Loucy (cell line): ENCODE measurements around the gene SMTNL2.

Experiments
- H2AFZ ChIP-seq: fragments of 200-600 bp; sonication (generic); 2 replicates; pipeline ENCODE4 v1.6.0; 2016; ENCODE audit warnings: antibody characterized with exemption, mild to moderate bottlenecking, low read length, moderate library complexity
- H3F3A ChIP-seq: fragments of 200-600 bp; 2 replicates; pipeline ENCODE4 v1.6.0; 2016; ENCODE audit warnings: antibody characterized with exemption, low read depth, mild to moderate bottlenecking
- H3K27me3 ChIP-seq: fragments of 200-600 bp; sonication (generic); 2 replicates; pipeline ENCODE4 v1.6.1; 2014; ENCODE audit warnings: low read length, mild to moderate bottlenecking; ENCODE audit not compliant: insufficient read depth, poor library complexity, severe bottlenecking
- H3K36me3 ChIP-seq: fragments of 200-600 bp; sonication (generic); 2 replicates; pipeline ENCODE4 v1.6.1; 2016; ENCODE audit warnings: low read length; ENCODE audit not compliant: insufficient read depth
- H3K4me1 ChIP-seq: fragments of 200-600 bp; sonication (generic); 2 replicates; pipeline ENCODE4 v1.5.1; 2014; ENCODE audit warnings: low read length, mild to moderate bottlenecking; ENCODE audit not compliant: insufficient read depth, poor library complexity, severe bottlenecking
- H3K4me2 ChIP-seq: fragments of 200-600 bp; sonication (generic); 2 replicates; pipeline ENCODE4 v1.6.0; 2014; ENCODE audit warnings: antibody characterized with exemption, low read length, low read depth, mild to moderate bottlenecking; ENCODE audit not compliant: poor library complexity, severe bottlenecking
- H3K4me3 ChIP-seq: fragments of 200-600 bp; sonication (generic); 2 replicates; pipeline ENCODE4 v1.5.1; 2014; ENCODE audit warnings: low read length, mild to moderate bottlenecking, mixed read lengths; ENCODE audit not compliant: poor library complexity, severe bottlenecking
- H3K79me2 ChIP-seq: fragments of 200-600 bp; sonication (generic); 2 replicates; pipeline ENCODE4 v1.6.1; 2014; ENCODE audit warnings: low read length; ENCODE audit not compliant: insufficient read depth
- H3K9ac ChIP-seq: fragments of 200-600 bp; sonication (generic); 2 replicates; pipeline ENCODE4 v1.6.0; 2014; ENCODE audit warnings: mild to moderate bottlenecking, low read depth, low read length, moderate library complexity; ENCODE audit not compliant: poor library complexity, severe bottlenecking
- H3K9me2 ChIP-seq: fragments of 200-600 bp; sonication (generic); replicated peaks from 2 replicates; pipeline ENCODE4 v1.6.1; 2016; ENCODE audit warnings: low read depth, low read length, mixed read lengths
- H3K9me3 ChIP-seq: fragments of 200-600 bp; sonication (generic); 2 replicates; pipeline ENCODE4 v1.6.1; 2014; ENCODE audit warnings: mild to moderate bottlenecking, antibody characterized with exemption, low read length, low read depth; ENCODE audit not compliant: insufficient read depth
- H4K20me1 ChIP-seq: fragments of 200-600 bp; sonication (generic); 2 replicates; pipeline ENCODE4 v1.6.0; 2014; ENCODE audit warnings: antibody characterized with exemption, low read length, mild to moderate bottlenecking; ENCODE audit not compliant: insufficient read depth, poor library complexity, severe bottlenecking
- EZH2phosphoT487 ChIP-seq: fragments of 200-600 bp; IDR thresholded peaks from 2 replicates; pipeline ENCODE4 v1.6.1; 2018; ENCODE audit warnings: antibody characterized with exemption, mild to moderate bottlenecking, moderate library complexity, borderline replicate concordance
- TF ChIP-seq, protein P1 (sequence below): fragments of 200-600 bp; sonication (generic); conservative IDR thresholded peaks from 2 replicates; pipeline ENCODE4 v1.5.1; 2014; ENCODE audit warnings: mild to moderate bottlenecking, antibody characterized with exemption, low read length

Gene SMTNL2

DNA sequence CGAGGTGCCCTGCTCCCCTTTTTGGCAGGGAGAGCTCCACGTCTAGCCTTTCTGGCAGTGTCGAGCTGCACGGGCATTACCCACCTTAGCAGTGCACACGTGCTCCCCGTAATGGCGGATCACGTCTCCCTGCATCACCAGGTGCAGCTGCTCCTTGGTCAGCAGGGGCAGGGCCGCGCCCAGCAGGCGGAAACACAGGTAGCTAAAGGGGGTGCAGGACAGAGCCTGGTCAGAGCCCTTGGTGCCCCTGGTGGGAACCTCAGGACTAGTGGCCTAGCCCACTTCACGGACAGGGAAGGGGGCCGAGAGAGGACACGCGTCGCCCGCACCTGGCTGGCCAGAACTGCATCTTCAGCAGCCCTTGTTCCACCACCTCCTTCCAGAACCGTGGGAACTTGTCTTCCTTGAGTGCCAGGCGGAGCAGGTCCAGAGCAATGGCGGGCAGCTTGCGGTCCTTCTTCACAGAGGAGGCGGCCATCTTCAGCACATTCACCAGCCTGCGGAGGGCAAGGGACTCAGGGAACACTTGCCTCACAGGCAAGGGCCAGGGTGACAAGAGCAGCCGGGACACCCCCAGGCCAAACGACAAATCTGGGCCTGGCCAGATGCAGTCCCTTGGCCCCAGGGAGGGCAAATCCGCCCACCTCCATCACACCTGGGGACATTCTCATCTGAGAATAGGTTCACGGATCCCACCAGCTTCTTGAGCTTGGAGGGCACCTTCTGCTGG lies 32.4 kb upstream of the SMTNL2 start:
- no peaks in the 10 kb centered on the region for H3F3A ChIP-seq
- H3K9me3 ChIP-seq, result no peaks in the 10 kb centered on the region
- H4K20me1 ChIP-seq, result peaks cover 8% of the 10 kb centered on the region
- no peak overlapping the region for H3K4me2 ChIP-seq
- no peaks in the 10 kb centered on the region for H3K9me2 ChIP-seq
- peaks cover 35% of the 10 kb centered on the region for H3K79me2 ChIP-seq
- TF ChIP-seq, protein P1, sequence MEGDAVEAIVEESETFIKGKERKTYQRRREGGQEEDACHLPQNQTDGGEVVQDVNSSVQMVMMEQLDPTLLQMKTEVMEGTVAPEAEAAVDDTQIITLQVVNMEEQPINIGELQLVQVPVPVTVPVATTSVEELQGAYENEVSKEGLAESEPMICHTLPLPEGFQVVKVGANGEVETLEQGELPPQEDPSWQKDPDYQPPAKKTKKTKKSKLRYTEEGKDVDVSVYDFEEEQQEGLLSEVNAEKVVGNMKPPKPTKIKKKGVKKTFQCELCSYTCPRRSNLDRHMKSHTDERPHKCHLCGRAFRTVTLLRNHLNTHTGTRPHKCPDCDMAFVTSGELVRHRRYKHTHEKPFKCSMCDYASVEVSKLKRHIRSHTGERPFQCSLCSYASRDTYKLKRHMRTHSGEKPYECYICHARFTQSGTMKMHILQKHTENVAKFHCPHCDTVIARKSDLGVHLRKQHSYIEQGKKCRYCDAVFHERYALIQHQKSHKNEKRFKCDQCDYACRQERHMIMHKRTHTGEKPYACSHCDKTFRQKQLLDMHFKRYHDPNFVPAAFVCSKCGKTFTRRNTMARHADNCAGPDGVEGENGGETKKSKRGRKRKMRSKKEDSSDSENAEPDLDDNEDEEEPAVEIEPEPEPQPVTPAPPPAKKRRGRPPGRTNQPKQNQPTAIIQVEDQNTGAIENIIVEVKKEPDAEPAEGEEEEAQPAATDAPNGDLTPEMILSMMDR, result no peak
- no peak for TF ChIP-seq EZH2phosphoT487
- peaks cover 29% of the 10 kb centered on the region for H3K4me1 ChIP-seq
- H3K27me3 ChIP-seq, result no peaks in the 10 kb centered on the region
- peaks cover 26% of the 10 kb centered on the region; the same call in 1 of the 2 replicates for H3K36me3 ChIP-seq
- H3K9ac ChIP-seq, result no peak overlapping the region
- H2AFZ ChIP-seq, result no peak overlapping the region
- no peak overlapping the region for H3K4me3 ChIP-seq

DNA sequence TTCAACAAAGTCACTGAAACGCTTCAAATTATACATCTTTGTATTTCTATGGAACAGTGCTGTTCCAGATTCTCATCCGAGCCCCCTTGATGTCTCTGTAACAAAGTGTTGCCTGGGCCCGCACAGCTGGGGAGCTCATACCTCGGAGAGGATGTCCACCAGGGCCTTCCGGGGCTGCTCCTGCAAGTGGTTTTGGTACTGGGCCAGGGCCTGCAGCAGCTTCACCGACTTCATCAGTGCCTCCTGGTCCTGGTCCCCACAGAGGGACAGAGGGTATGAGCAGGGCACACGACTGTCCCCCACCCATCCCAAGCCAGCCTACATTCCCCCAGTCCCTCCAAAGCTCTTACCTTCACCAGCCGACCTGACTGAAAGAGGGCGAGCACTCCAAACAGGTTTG lies 30.7 kb upstream of the SMTNL2 start:
- Histone ChIP-seq H2AFZ (no peak overlapping the region), H3K4me3 (peak overlapping the region; percentile 86), H4K20me1 (peaks cover 8% of the 10 kb centered on the region), H3K27me3 (no peaks in the 10 kb centered on the region), H3K9me3 (no peaks in the 10 kb centered on the region), H3K4me2 (peak overlapping the region; percentile 93), H3K9me2 (no peaks in the 10 kb centered on the region), H3K4me1 (peaks cover 29% of the 10 kb centered on the region), H3K9ac (peak overlapping the region; percentile 93), H3K79me2 (peaks cover 35% of the 10 kb centered on the region), H3F3A (no peaks in the 10 kb centered on the region), H3K36me3 (peaks cover 11% of the 10 kb centered on the region; the same call in 1 of the 2 replicates)
- TF ChIP-seq, protein P1, result no peak

DNA sequence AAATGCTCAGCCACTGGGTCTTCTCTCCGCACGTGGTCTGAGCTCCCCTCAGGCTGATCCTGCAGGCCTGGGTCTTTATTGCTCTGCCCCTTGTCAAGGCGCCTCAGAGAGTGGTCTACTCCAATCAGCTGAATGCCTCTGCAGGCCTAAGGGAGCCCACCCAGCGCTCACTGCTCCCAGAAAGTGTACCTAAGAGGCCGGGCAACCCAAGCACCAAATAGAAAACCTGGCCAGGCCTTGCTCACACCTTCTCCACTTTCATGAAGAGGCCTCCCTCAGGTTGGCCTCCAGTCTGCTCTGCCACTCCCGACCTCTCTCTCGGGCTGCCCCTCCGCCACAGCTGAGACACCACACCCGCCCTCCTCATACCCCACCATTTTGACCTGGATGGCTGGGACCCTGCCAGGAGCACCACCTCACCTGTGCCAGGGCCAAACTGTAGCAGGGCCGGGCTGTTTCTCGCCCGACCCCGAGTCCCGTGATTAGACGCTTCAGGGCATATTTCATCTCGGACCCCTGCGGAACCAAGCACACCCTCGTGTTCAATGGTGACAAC lies 29.8 kb upstream of the SMTNL2 start:
- peaks cover 35% of the 10 kb centered on the region for H3K79me2 ChIP-seq
- no peaks in the 10 kb centered on the region for H3K9me2 ChIP-seq
- H3K4me3 ChIP-seq, result peak overlapping the region; percentile 86
- no peaks in the 10 kb centered on the region for H3F3A ChIP-seq
- no peaks in the 10 kb centered on the region for H3K27me3 ChIP-seq
- no peaks in the 10 kb centered on the region for H3K9me3 ChIP-seq
- H4K20me1 ChIP-seq, result peaks cover 8% of the 10 kb centered on the region
- H2AFZ ChIP-seq, result peak overlapping the region; percentile 88
- peak overlapping the region; percentile 93 for H3K9ac ChIP-seq
- TF ChIP-seq EZH2phosphoT487, result no peak
- TF ChIP-seq, protein P1, result no peak
- peak overlapping the region; percentile 93 for H3K4me2 ChIP-seq
- peaks cover 11% of the 10 kb centered on the region; the same call in 1 of the 2 replicates for H3K36me3 ChIP-seq
- peaks cover 29% of the 10 kb centered on the region for H3K4me1 ChIP-seq
